Myocyte (in vitro differentiated cells): Measurements from ENCODE around the gene MTA1. TPM values are rescaled to one million over a fixed set of nuclear protein-coding genes. Genes with fewer than 3 reads are reported as not detected.

Experiments used
- DNase-seq: peaks from one replicate; pipeline ENCODE4 v3.0.0-alpha.2; 2012; ENCODE audit warnings: low read depth
- total RNA-seq: library from RNA; depleted of rRNA; stranded (reverse); fragments of >200 nt; gene quantifications from 2 replicates; pipeline ENCODE4 v1.2.3, GENCODE V29; 2014

Gene MTA1
- total RNA-seq, 1 donor from 2014 or later: 44.0 TPM

GRCh38 chr14:105422695-105423487 is 3.3 kb downstream of the MTA1 start:
- DNase-seq: no peak

GRCh38 chr14:105423488-105424195 is 4.0 kb downstream of the MTA1 start:
- DNase-seq: no peak

- no peak for DNase-seq
Observed at GRCh38 chr14:105424861-105425260, 5.2 kb downstream of the MTA1 start.

- DNase-seq: no peak
Observed at GRCh38 chr14:105425823-105426247, 6.2 kb downstream of the MTA1 start.

- no peak for DNase-seq
Observed at GRCh38 chr14:105426416-105427130, 6.9 kb downstream of the MTA1 start.

- DNase-seq: no peak
Observed at GRCh38 chr14:105427412-105427811, 7.8 kb downstream of the MTA1 start.

GRCh38 chr14:105427936-105428485 is 8.4 kb downstream of the MTA1 start:
- DNase-seq: no peak

- DNase-seq: no peak
Observed at GRCh38 chr14:105430042-105430441, 10.4 kb downstream of the MTA1 start.

GRCh38 chr14:105430565-105430964 is 10.9 kb downstream of the MTA1 start:
- DNase-seq: peak; percentile 69

GRCh38 chr14:105431256-105431655 is 11.6 kb downstream of the MTA1 start:
- no peak for DNase-seq

- no peak for DNase-seq
Observed at GRCh38 chr14:105432657-105433056, 13.0 kb downstream of the MTA1 start.

- DNase-seq: no peak
Observed at GRCh38 chr14:105433161-105433605, 13.6 kb downstream of the MTA1 start.

GRCh38 chr14:105436402-105436801 is 16.8 kb downstream of the MTA1 start:
- no peak for DNase-seq

- no peak for DNase-seq
Observed at GRCh38 chr14:105436891-105437722, 17.5 kb downstream of the MTA1 start.

- DNase-seq: no peak
Observed at GRCh38 chr14:105437723-105438500, 18.3 kb downstream of the MTA1 start.

GRCh38 chr14:105439179-105439578 is 19.6 kb downstream of the MTA1 start:
- DNase-seq: no peak

GRCh38 chr14:105439710-105440553 is 20.3 kb downstream of the MTA1 start:
- DNase-seq: peak; percentile 69

- DNase-seq: no peak
Observed at GRCh38 chr14:105440554-105440900, 20.9 kb downstream of the MTA1 start.

- no peak for DNase-seq
Observed at GRCh38 chr14:105440992-105441391, 21.4 kb downstream of the MTA1 start.
